Activated CD4-positive, alpha-beta T cell treated with anti-CD3 and anti-CD28 coated beads, Interleukin-2, amount 50 U/mL, for 1 hour (primary cell): ENCODE measurements around the gene KLHL17.

Experiments
- DNase-seq: peaks from one replicate; pipeline ENCODE4 v3.0.0-alpha.2; 2020

The KLHL17 gene

GRCh38 chr1:923131-923990 is 37.0 kb upstream of the KLHL17 start, which contains the start of gene SAMD11:
Gene SAMD11 (plus strand): TSS chr1:923923. CDS start chr1:924432, 509 bp downstream.
- peak; percentile 70 for DNase-seq

GRCh38 chr1:923991-924655 is 36.3 kb upstream of the KLHL17 start:
- no peak for DNase-seq

GRCh38 chr1:924656-925560 is 35.5 kb upstream of the KLHL17 start:
- no peak for DNase-seq

- no peak for DNase-seq
These were observed 34.6 kb upstream of the KLHL17 start for GRCh38 chr1:925561-926421.

- no peak for DNase-seq
These were observed 33.1 kb upstream of the KLHL17 start for GRCh38 chr1:927234-927633.

- no peak for DNase-seq
These were observed 32.6 kb upstream of the KLHL17 start for GRCh38 chr1:927748-928147.

- DNase-seq: no peak
These were observed 31.3 kb upstream of the KLHL17 start for GRCh38 chr1:928825-929661.

- DNase-seq: no peak
These were observed 30.4 kb upstream of the KLHL17 start for GRCh38 chr1:929712-930632.

GRCh38 chr1:930633-931138 is 29.7 kb upstream of the KLHL17 start:
- no peak for DNase-seq

- no peak for DNase-seq
These were observed 28.8 kb upstream of the KLHL17 start for GRCh38 chr1:931380-932172.

- DNase-seq: no peak
These were observed 28.2 kb upstream of the KLHL17 start for GRCh38 chr1:932173-932510.

- no peak for DNase-seq
These were observed 27.4 kb upstream of the KLHL17 start for GRCh38 chr1:932776-933602.

- no peak for DNase-seq
These were observed 26.8 kb upstream of the KLHL17 start for GRCh38 chr1:933603-933940.

GRCh38 chr1:934991-935750 is 25.2 kb upstream of the KLHL17 start:
- no peak for DNase-seq

GRCh38 chr1:935751-936231 is 24.6 kb upstream of the KLHL17 start:
- DNase-seq: no peak

GRCh38 chr1:936348-937264 is 23.8 kb upstream of the KLHL17 start:
- no peak for DNase-seq
